ENCODE results near the gene RIPOR3. TPM values are rescaled to one million over a fixed set of nuclear protein-coding genes. Genes with fewer than 3 reads are reported as not detected.

RIPOR3 gene
- total RNA-seq, 2 donors from 2014 or later = 2.3 to 6.9 TPM

GRCh38 chr20:50688256-50688975 is 2.9 kb downstream of the RIPOR3 start:
- no peaks in the 10 kb centered on the region for H3K36me3 ChIP-seq (replicated peaks in 1 of 2; ENCODE audit: insufficient read depth in 1 of 2, low read depth in 2 of 2)
- H3K4me3 ChIP-seq = no peak overlapping the region
- DNase-seq (no peak), ATAC-seq (no peak)
- H3K27me3 ChIP-seq = no peaks in the 10 kb centered on the region
- H3K27ac ChIP-seq = no peak overlapping the region
- H3K4me1 ChIP-seq = peaks cover 30% of the 10 kb centered on the region
- intact Hi-C loops (cut with DNase I) = no loop called here
- H3K9me3 ChIP-seq = no peaks in the 10 kb centered on the region
- WGBS, 2 donors = 86% methylated on average over 8 of the region's 8 CpGs
- TF ChIP-seq CTCF (IDR thresholded peaks at IDR 0.05) (no peak), POLR2A (IDR thresholded peaks at IDR 0.05) (no peak)

GRCh38 chr20:50686821-50687220 is 4.5 kb downstream of the RIPOR3 start:
- no peak for DNase-seq
- Histone ChIP-seq H3K9me3 (no peaks in the 10 kb centered on the region), H3K4me1 (peaks cover 29% of the 10 kb centered on the region), H3K27ac (no peak overlapping the region), H3K27me3 (no peaks in the 10 kb centered on the region), H3K4me3 (no peak overlapping the region), H3K36me3 (replicated peaks in 1 of 2; ENCODE audit: insufficient read depth in 1 of 2, low read depth in 2 of 2) (no peaks in the 10 kb centered on the region)
- intact Hi-C loops (cut with DNase I) = no loop called here
- 74 to 79% methylated on average over 10 of the region's 10 CpGs for WGBS, 2 donors
- no peak for TF ChIP-seq POLR2A (IDR thresholded peaks at IDR 0.05)
- no peak for TF ChIP-seq CTCF (IDR thresholded peaks at IDR 0.05)
- no peak for ATAC-seq

GRCh38 chr20:50683570-50683969 is 7.8 kb downstream of the RIPOR3 start:
- H3K9me3 ChIP-seq = no peaks in the 10 kb centered on the region
- no peak for DNase-seq
- no peaks in the 10 kb centered on the region for H3K27me3 ChIP-seq
- no peak overlapping the region for H3K27ac ChIP-seq
- H3K4me1 ChIP-seq = peaks cover 34% of the 10 kb centered on the region
- ATAC-seq = no peak
- H3K36me3 ChIP-seq (replicated peaks in 1 of 2; ENCODE audit: insufficient read depth in 1 of 2, low read depth in 2 of 2) = no peaks in the 10 kb centered on the region
- H3K4me3 ChIP-seq = no peak overlapping the region
- intact Hi-C loops (cut with DNase I) = no loop called here
- TF ChIP-seq POLR2A (IDR thresholded peaks at IDR 0.05) (no peak), CTCF (IDR thresholded peaks at IDR 0.05) (no peak)
- 94 to 95% methylated on average over 5 to 6 of the region's 6 CpGs for WGBS, 2 donors

- intact Hi-C loops (cut with DNase I) = no loop called here
- WGBS, 2 donors = 58 to 68% methylated on average over 8 of the region's 8 CpGs
- no peak for ATAC-seq
- H3K9me3 ChIP-seq = no peaks in the 10 kb centered on the region
- no peaks in the 10 kb centered on the region for H3K36me3 ChIP-seq (replicated peaks in 1 of 2; ENCODE audit: insufficient read depth in 1 of 2, low read depth in 2 of 2)
- H3K4me1 ChIP-seq = peaks cover 39% of the 10 kb centered on the region
- no peak for TF ChIP-seq CTCF (IDR thresholded peaks at IDR 0.05)
- TF ChIP-seq POLR2A (IDR thresholded peaks at IDR 0.05) = no peak
- H3K27me3 ChIP-seq = no peaks in the 10 kb centered on the region
- no peak overlapping the region for H3K4me3 ChIP-seq
- H3K27ac ChIP-seq = peak overlapping the region in 1 of 4 donors; percentile 0
- DNase-seq = no peak
These were observed 8.3 kb downstream of the RIPOR3 start for GRCh38 chr20:50682947-50683530.

- TF ChIP-seq CTCF (IDR thresholded peaks at IDR 0.05) = no peak
- no peak for TF ChIP-seq POLR2A (IDR thresholded peaks at IDR 0.05)
- intact Hi-C loops (cut with DNase I) = no loop called here
- peak overlapping the region in 3 of 4 donors; percentile 10 to 61 (median 29) for H3K27ac ChIP-seq
These were observed 9.3 kb downstream of the RIPOR3 start for GRCh38 chr20:50682065-50682464.

More at GRCh38 chr20:50682065-50682464, 9.3 kb downstream of the RIPOR3 start:
- Histone ChIP-seq H3K9me3 (no peaks in the 10 kb centered on the region), H3K4me3 (no peak overlapping the region), H3K36me3 (replicated peaks in 1 of 2; ENCODE audit: insufficient read depth in 1 of 2, low read depth in 2 of 2) (no peaks in the 10 kb centered on the region), H3K4me1 (peaks cover 45% of the 10 kb centered on the region), H3K27me3 (no peaks in the 10 kb centered on the region)
- WGBS, 2 donors = 67 to 79% methylated on average over 4 of the region's 4 CpGs
- DNase-seq = no peak
- no peak for ATAC-seq
